GM18517 (cell line): ENCODE data around the gene TMEM218.
"Not testable (repeated sequence)": the region's sequence is repeated elsewhere in the genome, so short reads cannot be mapped to it uniquely, and the experiment has no call there.

Source experiments
- ATAC-seq: cut with Tn5 transposase; IDR thresholded peaks from one replicate; pipeline ENCODE4 v1.9.1; 2021; ENCODE audit warnings: mild to moderate bottlenecking, moderate library complexity; ENCODE audit not compliant: unreplicated experiment

Gene TMEM218

GRCh38 chr11:125057693-125058016 lies 53.8 kb downstream of the TMEM218 start:
- ATAC-seq, result no peak

- ATAC-seq, result no peak
Observed at GRCh38 chr11:125056931-125057692, 54.3 kb downstream of the TMEM218 start.

GRCh38 chr11:125056111-125056510 lies 55.3 kb downstream of the TMEM218 start:
- not testable (repeated sequence) for ATAC-seq

- no peak for ATAC-seq
Observed at GRCh38 chr11:125055107-125055715, 56.2 kb downstream of the TMEM218 start.

- no peak for ATAC-seq
Observed at GRCh38 chr11:125053167-125053566, 58.3 kb downstream of the TMEM218 start.

GRCh38 chr11:125052047-125052446 lies 59.4 kb downstream of the TMEM218 start:
- ATAC-seq, result no peak

- no peak for ATAC-seq
Observed at GRCh38 chr11:125049164-125049792, 62.1 kb downstream of the TMEM218 start.
